Stomach (tissue), 4 donors: ENCODE results near the gene WNT9A.

ENCODE experiments used
- EP300 ChIP-seq: sonication (generic); formaldehyde crosslinking; IDR thresholded peaks from one replicate; pipeline ENCODE4 v1.6.1; 2017; ENCODE audit warnings: antibody characterized with exemption
- TF ChIP-seq, protein P1 (sequence below), 7 experiments: fragments of 450-650 bp in 4 of 7; fragments of 200-600 bp in 3 of 7; sonication (generic) in 3 of 7; IDR thresholded peaks; one replicate each; pipeline ENCODE4 v1.5.1; 2016 to 2019; ENCODE audit warnings: antibody characterized with exemption in 7 of 7, control low read depth in 2 of 7, mild to moderate bottlenecking in 1 of 7

DNA sequence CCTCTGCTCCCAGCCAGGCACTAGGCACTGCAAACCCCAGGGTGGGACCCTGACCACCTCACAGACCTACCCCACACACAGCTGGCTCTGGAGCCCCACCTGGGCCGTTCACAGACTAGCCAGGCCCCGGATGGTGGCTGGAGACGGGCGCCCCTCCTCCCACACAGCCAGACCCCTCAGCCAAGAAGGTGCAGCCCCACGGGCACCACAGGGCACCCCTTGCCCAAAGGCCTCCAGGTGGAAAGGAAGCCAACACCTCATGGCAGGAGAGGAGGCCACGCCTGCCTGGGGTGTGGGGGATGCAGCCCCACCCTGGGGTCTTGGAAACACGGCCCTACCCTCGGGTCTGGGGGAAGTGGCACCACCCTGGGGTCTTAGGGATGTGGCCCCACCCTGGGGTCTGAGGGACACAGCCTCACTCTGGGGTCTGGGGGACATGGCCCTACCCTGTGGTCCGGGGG is 44.6 kb downstream of the WNT9A start:
- TF ChIP-seq, protein P1, sequence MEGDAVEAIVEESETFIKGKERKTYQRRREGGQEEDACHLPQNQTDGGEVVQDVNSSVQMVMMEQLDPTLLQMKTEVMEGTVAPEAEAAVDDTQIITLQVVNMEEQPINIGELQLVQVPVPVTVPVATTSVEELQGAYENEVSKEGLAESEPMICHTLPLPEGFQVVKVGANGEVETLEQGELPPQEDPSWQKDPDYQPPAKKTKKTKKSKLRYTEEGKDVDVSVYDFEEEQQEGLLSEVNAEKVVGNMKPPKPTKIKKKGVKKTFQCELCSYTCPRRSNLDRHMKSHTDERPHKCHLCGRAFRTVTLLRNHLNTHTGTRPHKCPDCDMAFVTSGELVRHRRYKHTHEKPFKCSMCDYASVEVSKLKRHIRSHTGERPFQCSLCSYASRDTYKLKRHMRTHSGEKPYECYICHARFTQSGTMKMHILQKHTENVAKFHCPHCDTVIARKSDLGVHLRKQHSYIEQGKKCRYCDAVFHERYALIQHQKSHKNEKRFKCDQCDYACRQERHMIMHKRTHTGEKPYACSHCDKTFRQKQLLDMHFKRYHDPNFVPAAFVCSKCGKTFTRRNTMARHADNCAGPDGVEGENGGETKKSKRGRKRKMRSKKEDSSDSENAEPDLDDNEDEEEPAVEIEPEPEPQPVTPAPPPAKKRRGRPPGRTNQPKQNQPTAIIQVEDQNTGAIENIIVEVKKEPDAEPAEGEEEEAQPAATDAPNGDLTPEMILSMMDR (IDR thresholded peaks at IDR 0.05) = no peak
- TF ChIP-seq EP300 = no peak
